Kidney (tissue), 14 donors: ENCODE results near the gene NDUFAF2. TPM values are rescaled to one million over a fixed set of nuclear protein-coding genes. Genes with fewer than 3 reads are reported as not detected.
"Not testable (repeated sequence)": the region's sequence is repeated elsewhere in the genome, so short reads cannot be mapped to it uniquely, and the experiment has no call there.

ENCODE experiments used
- DNase-seq, 5 donors: peaks; one replicate each; pipeline ENCODE4 v3.0.0-alpha.2; 2013 to 2020
- FAIRE-seq: peaks from 2 replicates; lab custom pipeline; 2012; peaks lifted over from hg19 to GRCh38; lab: Jason Lieb, UNC
- H3K27ac ChIP-seq, 2 donors: one replicate each; pipeline ENCODE4 v1.7.0; 2013; ENCODE audit warnings: low read depth in 2 of 2, low read length in 2 of 2, inconsistent platforms in 1 of 2
- H3K27me3 ChIP-seq: one replicate; pipeline ENCODE4 v1.7.1; 2013; ENCODE audit warnings: low read length, inconsistent platforms; ENCODE audit not compliant: control insufficient read depth, insufficient read depth
- H3K36me3 ChIP-seq, 3 donors: one replicate each; pipeline versions ENCODE4 v1.7.0 to v1.7.1; 2013; ENCODE audit warnings: low read length in 3 of 3, control low read depth in 1 of 3, inconsistent platforms in 1 of 3; ENCODE audit not compliant: insufficient read depth in 3 of 3, control insufficient read depth in 2 of 3
- H3K4me1 ChIP-seq, 3 donors: one replicate each; pipeline versions ENCODE4 v1.7.0 to v1.7.1; 2013; ENCODE audit warnings: low read length in 3 of 3, inconsistent platforms in 1 of 3, low read depth in 1 of 3; ENCODE audit not compliant: control insufficient read depth in 2 of 3, insufficient read depth in 2 of 3
- H3K4me3 ChIP-seq, 3 donors: one replicate each; pipeline versions ENCODE4 v1.7.0 to v1.8.1; 2013; ENCODE audit warnings: low read length in 3 of 3, control low read depth in 1 of 3, inconsistent platforms in 1 of 3
- H3K9ac ChIP-seq, 3 donors: one replicate each; pipeline versions ENCODE4 v1.7.0 to v1.7.1; 2013; ENCODE audit warnings: low read length in 3 of 3, control low read depth in 1 of 3, inconsistent platforms in 1 of 3
- H3K9me3 ChIP-seq, 3 donors: one replicate each; pipeline versions ENCODE4 v1.7.0 to v1.7.1; 2013; ENCODE audit warnings: low read length in 3 of 3, control low read depth in 1 of 3, inconsistent platforms in 1 of 3; ENCODE audit not compliant: control insufficient read depth in 2 of 3, insufficient read depth in 1 of 3
- intact Hi-C: fragments of 100-400 bp; cut with DNase I; formaldehyde crosslinking; loops from one replicate; pipeline ENCODE4 v1.11.1; 2022
- polyA plus RNA-seq: library from polyadenylated mRNA; stranded (reverse); fragments of 350-450 nt; fragmentation: Illumina TruSeq; extraction: RNeasy Lipid Tissue Mini Kit (QIAGEN cat#74804); gene quantifications from one replicate; pipeline ENCODE4 v1.2.3, GENCODE V29; 2014; ENCODE audit warnings: low read depth, low replicate concordance; ENCODE audit not compliant: insufficient read depth
- total RNA-seq: library from RNA; stranded (reverse); fragmentation: NEBNext Ultra II Directional; extraction: Animal tissue kit (Norgen Biotek cat#: 25700); gene quantifications from one replicate; pipeline ENCODE4 v1.2.1, GENCODE V29; 2021
- TF ChIP-seq, protein P1 (sequence below): IDR thresholded peaks from 3 replicates; pipeline ENCODE4 v1.5.1; 2012; ENCODE audit warnings: mild to moderate bottlenecking, moderate library complexity, borderline replicate concordance; ENCODE audit not compliant: insufficient read depth; ENCODE audit errors: extremely low read depth
- donor health status: control.
- donor health status: control.
- donor health status: control.
- donor health status: control.
- donor health status: control.
- donor health status: DM: yes; HTN: yes; CAD: no.
- donor health status: Normal renal cell carcinoma (clear cell type).

NDUFAF2 gene
- total and polyA plus RNA-seq, 2 donors from 2014 or later, result 23.7 to 47.5 TPM

DNA sequence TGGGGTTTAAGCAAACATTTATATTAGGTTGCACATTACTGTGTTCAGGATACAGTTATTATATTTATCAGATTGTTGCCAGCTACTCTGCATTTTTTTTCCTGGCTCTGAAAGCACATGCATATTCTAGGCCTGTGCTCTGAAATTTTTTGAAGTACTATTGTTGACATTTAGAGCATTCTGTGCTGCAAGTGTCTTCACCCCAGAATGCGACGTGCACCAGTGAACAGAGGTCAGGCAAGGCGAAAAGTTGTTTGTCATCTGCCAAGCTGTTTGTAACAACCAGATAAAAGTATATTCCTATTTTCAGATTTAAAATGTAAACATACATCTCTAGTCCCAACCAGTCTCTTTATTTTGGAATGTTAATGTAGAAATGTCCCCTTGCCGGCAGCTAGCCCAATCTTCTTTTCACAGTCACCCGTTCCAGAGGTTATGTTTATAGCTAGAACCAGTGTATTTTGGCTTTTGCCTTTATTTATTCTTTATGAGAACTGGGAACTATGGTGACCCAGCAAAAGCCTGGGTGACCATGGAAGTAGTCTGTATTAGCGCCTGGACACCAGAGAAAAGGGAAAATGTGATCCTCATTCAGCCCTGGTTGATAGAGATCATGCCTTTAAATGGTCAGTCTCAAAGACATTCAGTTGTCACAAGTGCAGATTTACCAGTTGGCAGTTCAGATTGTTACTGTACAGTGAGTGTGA lies 84.6 kb downstream of the NDUFAF2 start:
- no peaks in the 10 kb centered on the region for H3K9me3 ChIP-seq
- H3K27me3 ChIP-seq, result no peaks in the 10 kb centered on the region
- no peak overlapping the region for H3K27ac ChIP-seq
- FAIRE-seq, result no peak
- H3K36me3 ChIP-seq, result no peaks in the 10 kb centered on the region
- no peaks in the 10 kb centered on the region for H3K4me1 ChIP-seq
- TF ChIP-seq, protein P1, sequence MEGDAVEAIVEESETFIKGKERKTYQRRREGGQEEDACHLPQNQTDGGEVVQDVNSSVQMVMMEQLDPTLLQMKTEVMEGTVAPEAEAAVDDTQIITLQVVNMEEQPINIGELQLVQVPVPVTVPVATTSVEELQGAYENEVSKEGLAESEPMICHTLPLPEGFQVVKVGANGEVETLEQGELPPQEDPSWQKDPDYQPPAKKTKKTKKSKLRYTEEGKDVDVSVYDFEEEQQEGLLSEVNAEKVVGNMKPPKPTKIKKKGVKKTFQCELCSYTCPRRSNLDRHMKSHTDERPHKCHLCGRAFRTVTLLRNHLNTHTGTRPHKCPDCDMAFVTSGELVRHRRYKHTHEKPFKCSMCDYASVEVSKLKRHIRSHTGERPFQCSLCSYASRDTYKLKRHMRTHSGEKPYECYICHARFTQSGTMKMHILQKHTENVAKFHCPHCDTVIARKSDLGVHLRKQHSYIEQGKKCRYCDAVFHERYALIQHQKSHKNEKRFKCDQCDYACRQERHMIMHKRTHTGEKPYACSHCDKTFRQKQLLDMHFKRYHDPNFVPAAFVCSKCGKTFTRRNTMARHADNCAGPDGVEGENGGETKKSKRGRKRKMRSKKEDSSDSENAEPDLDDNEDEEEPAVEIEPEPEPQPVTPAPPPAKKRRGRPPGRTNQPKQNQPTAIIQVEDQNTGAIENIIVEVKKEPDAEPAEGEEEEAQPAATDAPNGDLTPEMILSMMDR, result no peak
- H3K9ac ChIP-seq, result no peak overlapping the region
- peak in 1 of 5 donors; percentile 5 for DNase-seq
- intact Hi-C loops, result no loop called here
- H3K4me3 ChIP-seq, result no peak overlapping the region

DNA sequence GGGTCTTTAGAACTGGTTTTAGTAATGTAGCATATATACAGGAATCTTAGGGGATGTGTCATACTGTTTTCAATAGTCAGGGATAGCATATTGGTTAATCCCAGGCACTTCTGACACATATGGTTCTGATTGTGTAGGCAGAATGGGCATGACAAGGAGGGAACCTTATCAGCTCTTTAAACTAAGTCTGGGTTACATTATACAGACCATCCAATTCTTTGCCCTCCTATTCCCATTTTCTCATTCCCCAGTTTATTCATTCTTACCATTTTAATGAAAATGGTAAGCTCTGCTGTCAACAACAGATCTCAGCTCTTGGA lies 85.1 kb downstream of the NDUFAF2 start:
- Histone ChIP-seq H3K4me1 (no peaks in the 10 kb centered on the region), H3K27me3 (no peaks in the 10 kb centered on the region), H3K9me3 (no peaks in the 10 kb centered on the region), H3K9ac (no peak overlapping the region), H3K4me3 (no peak overlapping the region), H3K36me3 (no peaks in the 10 kb centered on the region), H3K27ac (no peak overlapping the region)
- intact Hi-C loops, result no loop called here
- no peak for FAIRE-seq
- TF ChIP-seq, protein P1, result no peak
- DNase-seq, result no peak

DNA sequence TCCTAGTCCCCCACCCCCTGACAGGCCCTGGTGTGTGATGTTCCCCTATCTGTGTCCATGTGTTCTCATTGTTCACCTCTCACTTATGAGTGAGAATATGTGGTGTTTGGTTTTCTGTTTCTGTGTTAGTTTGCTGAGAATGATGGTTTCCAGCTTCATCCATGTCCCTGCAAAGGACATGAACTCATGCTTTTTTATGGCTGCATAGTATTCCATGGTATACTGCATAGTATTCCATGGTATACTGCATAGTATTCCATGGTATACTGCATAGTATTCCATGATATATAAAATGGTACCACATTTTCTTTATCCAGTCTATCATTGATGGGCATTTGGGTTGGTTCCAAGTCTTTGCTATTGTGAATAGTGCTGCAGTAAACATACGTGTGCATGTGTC lies 86.3 kb downstream of the NDUFAF2 start:
- H3K36me3 ChIP-seq, H3K9ac ChIP-seq, H3K4me1 ChIP-seq, H3K4me3 ChIP-seq, H3K27ac ChIP-seq, H3K9me3 ChIP-seq, H3K27me3 ChIP-seq, FAIRE-seq, DNase-seq, intact Hi-C loops: not testable (repeated sequence)

DNA sequence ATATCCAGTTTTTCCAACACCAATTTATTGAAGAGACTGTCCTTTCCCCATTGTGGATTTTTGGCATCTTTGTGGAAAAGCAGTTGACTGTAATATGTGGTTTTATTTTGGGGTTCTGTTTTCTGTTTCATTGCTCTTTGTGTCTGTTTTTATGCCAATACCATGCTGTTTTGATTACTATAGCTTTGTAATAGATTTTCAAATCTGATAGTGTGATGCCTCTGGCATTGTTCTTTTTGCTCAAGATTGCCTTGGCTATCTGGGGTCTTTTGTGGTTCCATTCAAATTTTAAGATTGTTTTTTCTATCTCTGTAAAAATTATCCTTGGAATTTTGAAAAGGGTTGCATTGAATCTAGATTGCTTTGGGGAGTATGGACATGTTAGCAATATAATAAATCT lies 99.5 kb downstream of the NDUFAF2 start:
- H3K4me1 ChIP-seq, result no peaks in the 10 kb centered on the region
- H3K9me3 ChIP-seq, result peaks cover 0 to 8% (median 0%) of the 10 kb centered on the region in 3 donors
- H3K27me3 ChIP-seq, result no peaks in the 10 kb centered on the region
- DNase-seq (no peak), FAIRE-seq (no peak)
- intact Hi-C loops, result no loop called here
- H3K27ac ChIP-seq, result no peak overlapping the region
- H3K36me3 ChIP-seq, result no peaks in the 10 kb centered on the region
- H3K4me3 ChIP-seq, result no peak overlapping the region
- no peak overlapping the region for H3K9ac ChIP-seq
- TF ChIP-seq, protein P1, result no peak
